ENCODE results near the gene TOX3. TPM values are rescaled to one million over a fixed set of nuclear protein-coding genes. Genes with fewer than 3 reads are reported as not detected.

TOX3 gene
- total RNA-seq, 4 donors from 2014 or later: 0.16 to 1.1 (median 0.57) TPM; not detected in 1

DNA sequence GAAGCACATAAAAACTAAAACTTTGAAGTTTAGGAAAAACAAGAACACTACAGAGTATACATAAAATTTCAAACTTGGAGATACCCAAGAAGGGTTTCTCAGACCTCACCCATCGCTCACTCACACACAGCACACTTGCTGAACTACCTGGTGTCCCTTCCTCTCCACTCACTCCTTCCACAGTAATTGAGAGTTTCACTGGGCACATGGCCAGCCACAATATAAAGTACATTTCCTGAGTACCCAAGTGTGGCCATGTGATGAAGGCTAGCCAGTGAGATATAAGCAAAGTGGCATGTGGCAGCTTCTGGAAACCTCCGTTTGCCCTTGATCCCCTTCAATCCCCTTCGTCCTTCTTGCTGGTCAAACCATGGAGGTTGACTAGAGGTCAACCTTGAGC is 11.9 kb downstream of the TOX3 start:
- TF ChIP-seq, protein P1, sequence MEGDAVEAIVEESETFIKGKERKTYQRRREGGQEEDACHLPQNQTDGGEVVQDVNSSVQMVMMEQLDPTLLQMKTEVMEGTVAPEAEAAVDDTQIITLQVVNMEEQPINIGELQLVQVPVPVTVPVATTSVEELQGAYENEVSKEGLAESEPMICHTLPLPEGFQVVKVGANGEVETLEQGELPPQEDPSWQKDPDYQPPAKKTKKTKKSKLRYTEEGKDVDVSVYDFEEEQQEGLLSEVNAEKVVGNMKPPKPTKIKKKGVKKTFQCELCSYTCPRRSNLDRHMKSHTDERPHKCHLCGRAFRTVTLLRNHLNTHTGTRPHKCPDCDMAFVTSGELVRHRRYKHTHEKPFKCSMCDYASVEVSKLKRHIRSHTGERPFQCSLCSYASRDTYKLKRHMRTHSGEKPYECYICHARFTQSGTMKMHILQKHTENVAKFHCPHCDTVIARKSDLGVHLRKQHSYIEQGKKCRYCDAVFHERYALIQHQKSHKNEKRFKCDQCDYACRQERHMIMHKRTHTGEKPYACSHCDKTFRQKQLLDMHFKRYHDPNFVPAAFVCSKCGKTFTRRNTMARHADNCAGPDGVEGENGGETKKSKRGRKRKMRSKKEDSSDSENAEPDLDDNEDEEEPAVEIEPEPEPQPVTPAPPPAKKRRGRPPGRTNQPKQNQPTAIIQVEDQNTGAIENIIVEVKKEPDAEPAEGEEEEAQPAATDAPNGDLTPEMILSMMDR (IDR thresholded peaks at IDR 0.05; ENCODE audit: low read depth): no peak

DNA sequence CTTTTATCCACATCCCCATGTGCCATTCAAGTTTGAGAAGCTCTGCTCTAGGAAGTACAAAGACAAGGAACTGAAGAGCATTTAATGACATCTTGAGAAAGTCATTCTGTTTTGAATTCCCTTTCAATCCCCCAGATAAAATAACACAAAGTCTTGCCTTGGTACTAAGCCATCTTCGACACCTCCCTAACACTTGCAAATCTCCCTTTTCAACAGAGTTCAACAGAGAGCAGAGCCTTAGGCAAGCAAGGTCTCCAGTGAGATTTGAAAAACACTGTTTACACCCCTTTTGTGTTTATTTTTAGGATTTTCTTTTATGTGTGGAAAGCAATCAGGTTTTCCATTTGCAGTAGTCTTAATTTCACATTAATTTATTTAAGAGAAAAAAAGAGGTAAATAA is 13.6 kb downstream of the TOX3 start:
- TF ChIP-seq, protein P1 (IDR thresholded peaks at IDR 0.05; ENCODE audit: low read depth): no peak

DNA sequence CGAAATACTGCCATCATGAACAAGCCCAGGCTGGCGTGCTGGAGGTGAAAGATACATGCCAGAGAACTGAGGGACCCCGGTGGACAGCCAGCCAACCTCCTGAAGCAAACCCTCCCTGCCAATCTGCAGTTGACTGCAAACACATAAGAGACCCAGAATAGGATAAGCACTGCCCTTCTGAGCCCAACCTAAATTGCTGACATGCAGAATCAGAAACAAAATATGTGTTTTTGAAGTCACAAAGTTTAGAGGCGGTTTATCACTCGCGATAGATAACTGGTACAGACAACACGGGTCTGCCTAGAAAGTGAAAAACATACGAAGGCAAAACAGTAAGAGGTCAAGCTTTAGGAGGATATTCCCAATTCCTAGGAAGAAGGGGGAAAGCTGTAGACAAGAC is 14.6 kb downstream of the TOX3 start:
- TF ChIP-seq, protein P1 (IDR thresholded peaks at IDR 0.05; ENCODE audit: low read depth): no peak

DNA sequence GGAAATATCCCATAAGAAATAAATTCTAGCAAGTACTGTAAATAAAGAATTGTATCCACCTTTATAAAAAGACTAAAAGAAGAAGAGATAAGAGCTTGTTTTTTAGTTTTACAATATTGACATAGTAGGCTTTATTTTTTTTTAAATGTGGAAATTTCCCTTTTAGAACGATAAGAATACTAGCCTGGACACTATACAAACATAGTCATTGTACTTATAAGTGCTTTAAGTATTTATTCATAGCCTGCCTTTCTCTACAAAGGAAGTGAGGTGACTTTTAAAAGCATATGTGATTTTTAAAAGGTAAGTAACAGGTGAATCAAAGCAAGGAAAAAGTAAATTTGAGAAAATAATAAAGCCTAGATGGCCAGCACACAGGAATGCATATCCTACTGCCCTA is 17.7 kb downstream of the TOX3 start:
- TF ChIP-seq, protein P1 (IDR thresholded peaks at IDR 0.05; ENCODE audit: low read depth): no peak

DNA sequence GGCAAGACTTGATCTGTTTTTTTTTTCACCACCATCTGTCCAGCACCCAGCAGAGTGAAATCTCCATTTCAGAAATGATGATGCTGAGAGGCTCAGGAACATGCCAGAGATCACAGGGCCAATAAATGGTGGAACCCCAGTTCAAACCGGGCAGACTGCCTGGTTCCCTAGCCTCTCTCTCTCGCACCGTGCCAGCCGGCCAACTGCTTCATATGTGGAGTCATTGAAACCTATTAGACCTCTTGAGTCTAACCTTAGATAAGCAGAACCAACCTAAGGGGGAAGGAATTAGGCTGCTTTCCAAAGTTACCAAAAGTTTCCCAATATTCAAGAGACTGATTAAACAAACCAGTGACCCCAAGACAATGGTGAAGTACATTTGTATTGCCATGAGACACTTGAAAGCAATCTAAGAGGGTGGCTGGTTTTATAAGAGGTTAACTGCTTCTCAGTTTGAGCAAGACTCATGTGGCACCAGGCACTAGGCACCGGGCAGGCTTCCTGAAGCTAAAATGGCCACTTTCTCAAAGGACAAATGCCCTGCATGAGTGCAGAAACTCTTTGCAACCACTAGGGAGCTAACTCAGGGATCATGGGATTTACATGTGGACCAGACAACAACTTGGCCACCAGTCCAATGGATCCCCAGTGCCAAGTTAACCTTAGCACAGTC is 18.4 kb downstream of the TOX3 start:
- TF ChIP-seq, protein P1 (IDR thresholded peaks at IDR 0.05; ENCODE audit: low read depth): no peak

DNA sequence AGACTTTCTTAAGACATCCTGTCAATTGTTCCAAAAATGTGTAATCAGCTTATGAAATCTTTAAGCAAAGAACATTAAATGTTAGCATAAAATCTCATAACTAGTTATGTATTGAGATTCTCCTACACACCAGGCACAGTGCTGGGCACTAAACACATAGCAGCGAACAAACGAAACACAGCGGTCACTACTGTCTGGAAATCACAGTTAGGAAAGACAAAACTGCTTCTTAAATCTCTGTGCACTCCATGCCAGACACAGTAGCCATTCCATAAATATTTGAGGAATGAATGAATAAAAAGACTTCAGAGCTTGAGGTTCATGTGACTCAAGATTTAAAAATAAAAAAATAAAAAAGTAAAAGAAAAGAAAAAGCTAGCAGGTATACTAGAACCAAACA is 20.1 kb downstream of the TOX3 start:
- TF ChIP-seq, protein P1 (IDR thresholded peaks at IDR 0.05; ENCODE audit: low read depth): no peak

DNA sequence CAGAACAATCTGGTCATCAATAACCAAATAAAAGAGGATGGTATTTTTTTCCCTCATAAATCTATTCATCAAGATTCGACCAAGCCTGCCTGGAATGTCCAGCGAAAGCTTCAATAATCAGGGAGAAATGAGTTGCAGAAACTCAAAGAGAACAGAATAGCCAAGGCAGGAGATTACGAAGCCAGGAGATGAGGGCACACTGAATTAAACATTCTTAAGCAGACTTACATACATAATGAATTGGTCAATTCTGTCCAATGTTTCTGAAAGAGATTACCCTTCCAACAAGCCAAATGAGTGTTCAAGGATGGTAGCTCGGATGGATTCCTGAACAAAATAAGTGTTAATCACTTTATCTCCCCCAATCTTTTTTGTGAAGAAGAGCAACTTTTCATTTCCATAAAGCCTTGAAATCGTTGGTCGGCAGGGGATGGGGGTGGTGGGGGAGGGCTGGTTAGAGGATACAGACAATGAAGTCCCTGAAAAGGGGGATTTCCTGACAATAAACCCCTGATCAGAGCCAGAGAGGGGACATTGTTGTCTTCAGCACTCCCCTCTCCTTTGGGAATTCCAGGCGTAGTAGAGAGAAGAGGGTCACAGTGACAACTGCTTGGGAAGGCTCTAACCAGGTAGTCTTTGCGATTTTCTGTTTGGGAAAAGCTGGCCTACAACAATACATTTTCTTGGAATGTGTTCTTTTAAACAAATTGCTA is 20.7 kb downstream of the TOX3 start:
- TF ChIP-seq, protein P1 (IDR thresholded peaks at IDR 0.05; ENCODE audit: low read depth): no peak
